Muscle layer of colon (tissue), 2 donors: ENCODE results near the gene KRTAP1-4.
"Not testable (repeated sequence)": the region's sequence is repeated elsewhere in the genome, so short reads cannot be mapped to it uniquely, and the experiment has no call there.

Experiments used
- H3K27ac ChIP-seq: one replicate; pipeline ENCODE4 v1.7.0; 2013; ENCODE audit warnings: low read depth, mild to moderate bottlenecking, low read length, moderate library complexity
- H3K27me3 ChIP-seq, 2 donors: one replicate each; pipeline ENCODE4 v1.7.0; 2013; ENCODE audit warnings: low read length in 2 of 2, mild to moderate bottlenecking in 2 of 2; ENCODE audit not compliant: insufficient read depth in 2 of 2, control insufficient read depth in 1 of 2
- H3K36me3 ChIP-seq: one replicate; pipeline ENCODE4 v1.7.0; 2013; ENCODE audit warnings: mild to moderate bottlenecking, low read length; ENCODE audit not compliant: insufficient read depth
- H3K4me1 ChIP-seq: one replicate; pipeline ENCODE4 v1.7.0; 2013; ENCODE audit warnings: mild to moderate bottlenecking, low read length; ENCODE audit not compliant: insufficient read depth
- H3K4me3 ChIP-seq, 2 donors: one replicate each; pipeline ENCODE4 v1.7.0; 2013; ENCODE audit warnings: low read length in 2 of 2, low read depth in 1 of 2, mild to moderate bottlenecking in 1 of 2, moderate library complexity in 1 of 2
- H3K9ac ChIP-seq: one replicate; pipeline ENCODE4 v1.7.0; 2013; ENCODE audit warnings: low read length
- H3K9me3 ChIP-seq: one replicate; pipeline ENCODE4 v1.7.0; 2013; ENCODE audit warnings: mild to moderate bottlenecking, low read length
- donor health status: abdominal sarcoma.
- donor health status: Adenocarcinoma of cecum.

Gene KRTAP1-4

DNA sequence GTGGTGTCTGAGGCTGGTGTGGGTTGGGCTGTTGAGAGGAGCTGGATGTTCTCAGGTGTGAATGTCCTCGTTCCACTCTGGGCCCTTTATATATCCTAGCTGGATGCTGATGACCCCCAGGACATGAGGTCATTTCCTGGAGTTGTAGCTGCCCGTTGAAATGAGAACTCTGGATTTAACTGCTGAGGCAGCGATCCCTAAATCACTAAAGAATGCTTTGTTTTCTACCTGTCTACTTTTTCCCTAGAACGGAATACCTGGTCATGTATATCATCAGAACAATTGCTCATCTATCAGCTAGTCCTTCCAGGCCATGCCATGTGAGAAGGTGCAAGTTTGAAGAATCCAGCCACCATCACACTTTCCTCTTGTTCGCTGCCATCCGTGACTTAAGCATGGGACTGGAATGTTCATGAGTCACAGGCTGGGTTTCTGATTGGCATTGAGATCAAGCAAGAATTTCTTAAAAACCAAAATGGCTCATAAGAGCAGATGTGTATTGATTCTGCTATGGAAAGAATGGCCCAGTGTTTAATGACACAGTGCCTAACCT lies 30.1 kb upstream of the KRTAP1-4 start, which contains the start of gene KRTAP2-3:
KRTAP2-3 (minus strand) TSS at position 63 of the 553 bp plus-strand sequence. CDS start 64 bp downstream, outside the sequence.
- Histone ChIP-seq H3K4me3 (no peak within 1 kb of the TSS), H3K4me1 (no peaks in the 10 kb centered on the region), H3K9ac (no peak within 1 kb of the TSS), H3K27ac (no peak within 1 kb of the TSS), H3K27me3 (no peaks in the 10 kb centered on the region), H3K9me3 (no peaks in the 10 kb centered on the region), H3K36me3 (no peaks in the 10 kb centered on the region)

DNA sequence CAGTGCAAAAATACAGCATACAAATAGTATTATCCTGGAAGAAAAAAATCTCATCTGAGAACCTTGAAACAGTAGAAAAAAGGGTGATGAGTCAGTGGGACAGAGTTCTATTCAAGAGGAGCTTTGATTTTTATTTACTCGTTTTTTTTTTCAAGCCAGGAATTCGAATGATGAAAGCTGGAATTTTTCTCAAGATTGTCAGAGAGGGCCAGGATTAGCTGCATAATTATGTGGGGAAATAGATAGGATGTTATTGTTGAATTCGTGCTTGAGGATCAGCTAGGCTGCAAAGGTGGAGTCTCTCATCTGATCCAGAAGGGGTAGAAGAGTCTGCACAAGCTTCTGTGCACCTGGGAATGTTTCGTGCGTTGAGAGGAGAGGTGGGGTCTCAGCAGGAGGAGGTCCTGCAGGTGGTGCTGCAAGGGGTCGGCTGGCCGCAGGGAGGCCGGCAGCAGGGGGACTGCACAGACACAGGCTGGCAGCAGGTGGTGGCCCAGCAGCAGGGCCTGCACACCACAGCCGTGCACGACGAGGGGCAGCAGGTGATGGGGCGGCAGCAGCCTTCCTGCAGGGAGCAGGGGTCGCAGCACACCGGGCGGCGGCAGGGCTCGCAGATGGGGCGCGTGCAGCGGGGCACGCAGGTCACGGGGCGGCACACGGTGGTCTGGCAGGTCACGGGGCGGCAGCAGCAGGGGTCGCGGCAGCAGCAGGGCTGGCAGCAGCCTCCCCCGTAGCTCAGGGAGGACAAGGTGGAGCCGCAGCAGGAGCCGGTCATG lies 29.5 kb upstream of the KRTAP1-4 start:
- not testable (repeated sequence) for H3K9me3 ChIP-seq, H3K27me3 ChIP-seq, H3K4me1 ChIP-seq

DNA sequence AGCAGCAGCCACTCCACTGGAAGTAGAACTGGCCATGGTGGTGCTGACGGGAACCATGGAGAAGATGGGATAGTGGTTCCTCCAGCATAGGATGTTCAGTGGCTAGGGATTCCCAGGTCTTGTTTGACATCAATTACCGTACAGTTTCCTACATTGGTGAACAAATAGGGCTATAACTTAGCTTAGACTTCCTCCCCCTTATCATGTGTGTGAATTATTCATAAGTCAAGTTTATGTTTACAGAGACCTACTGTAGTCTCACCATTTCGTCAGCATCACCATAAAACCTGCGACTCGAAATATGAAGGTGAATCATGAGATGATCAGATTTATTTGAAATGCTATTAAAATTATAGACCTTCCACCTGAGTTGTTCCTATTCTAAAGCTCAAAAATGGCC lies 28.7 kb upstream of the KRTAP1-4 start:
- Histone ChIP-seq H3K36me3 (no peaks in the 10 kb centered on the region), H3K4me1 (no peaks in the 10 kb centered on the region), H3K9me3 (no peaks in the 10 kb centered on the region), H3K9ac (no peak overlapping the region), H3K27me3 (no peaks in the 10 kb centered on the region), H3K27ac (no peak overlapping the region), H3K4me3 (no peak overlapping the region)

More for the DNA sequence above, 29.5 kb upstream of the KRTAP1-4 start:
- not testable (repeated sequence) for H3K27ac ChIP-seq, H3K9ac ChIP-seq, H3K36me3 ChIP-seq, H3K4me3 ChIP-seq

DNA sequence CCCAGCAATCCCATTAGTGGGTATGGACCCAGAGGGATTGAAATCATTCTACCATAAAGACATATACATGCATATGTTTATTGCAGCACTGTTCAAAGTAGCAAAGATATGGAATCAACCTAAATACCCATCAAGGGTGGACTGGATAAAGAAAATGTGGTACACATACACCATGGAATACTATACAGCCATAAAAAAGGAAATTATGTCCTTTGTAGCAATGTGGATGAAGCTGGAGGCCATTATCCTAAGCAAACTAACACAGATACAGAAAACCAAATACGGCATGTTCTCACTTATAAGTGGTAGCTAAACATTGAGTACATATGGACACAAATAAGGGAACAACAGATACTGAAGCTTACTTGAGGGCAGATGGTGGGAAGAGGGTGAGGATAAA lies 27.6 kb upstream of the KRTAP1-4 start:
- Histone ChIP-seq H3K4me1 (no peaks in the 10 kb centered on the region), H3K9ac (no peak overlapping the region), H3K4me3 (no peak overlapping the region), H3K9me3 (no peaks in the 10 kb centered on the region), H3K27me3 (no peaks in the 10 kb centered on the region), H3K27ac (no peak overlapping the region), H3K36me3 (no peaks in the 10 kb centered on the region)

DNA sequence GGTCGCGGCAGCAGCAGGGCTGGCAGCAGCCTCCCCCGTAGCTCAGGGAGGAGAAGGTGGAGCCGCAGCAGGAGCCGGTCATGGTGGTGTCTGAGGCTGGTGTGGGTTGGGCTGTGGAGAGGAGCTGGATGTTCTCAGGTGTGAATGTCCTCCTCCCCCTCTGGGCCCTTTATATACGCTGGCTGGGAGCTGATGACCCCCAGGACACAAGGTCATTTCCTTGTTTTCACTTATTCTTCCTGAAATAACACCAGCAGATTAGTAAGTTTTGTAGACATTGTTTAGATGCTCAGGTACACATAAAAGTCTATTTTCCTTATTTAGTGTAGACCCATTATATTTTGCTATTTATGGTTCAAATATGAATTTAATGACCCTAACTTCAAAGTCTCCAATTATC lies 25.1 kb upstream of the KRTAP1-4 start, which contains the start of gene KRTAP2-2:
KRTAP2-2 (minus strand) TSS at position 101 of the 400 bp plus-strand sequence; CDS start at position 82, 19 bp downstream.
- not testable (repeated sequence) for H3K4me1 ChIP-seq, H3K27ac ChIP-seq

DNA sequence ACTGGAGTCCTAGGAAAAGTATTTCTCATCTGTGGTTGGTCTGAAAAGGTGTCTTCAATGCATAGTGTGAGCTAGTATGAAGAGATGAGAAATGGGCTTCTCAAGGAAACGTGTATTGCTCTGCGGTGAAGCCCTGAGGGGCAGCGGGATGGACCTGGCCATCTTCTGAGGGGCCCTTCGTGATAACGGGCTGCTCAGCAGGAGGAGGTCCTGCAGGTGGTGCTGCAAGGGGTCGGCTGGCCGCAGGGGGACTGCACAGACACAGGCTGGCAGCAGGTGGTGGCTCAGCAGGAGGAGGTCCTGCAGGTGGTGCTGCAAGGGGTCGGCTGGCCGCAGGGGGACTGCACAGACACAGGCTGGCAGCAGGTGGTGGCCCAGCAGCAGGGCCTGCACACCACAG lies 24.6 kb upstream of the KRTAP1-4 start:
- H3K9me3 ChIP-seq, H3K4me1 ChIP-seq, H3K9ac ChIP-seq, H3K27ac ChIP-seq, H3K36me3 ChIP-seq, H3K4me3 ChIP-seq, H3K27me3 ChIP-seq: not testable (repeated sequence)

More for the DNA sequence above, 25.1 kb upstream of the KRTAP1-4 start, which contains the start of gene KRTAP2-2:
- H3K9me3 ChIP-seq, H3K36me3 ChIP-seq, H3K9ac ChIP-seq, H3K4me3 ChIP-seq, H3K27me3 ChIP-seq: not testable (repeated sequence)

DNA sequence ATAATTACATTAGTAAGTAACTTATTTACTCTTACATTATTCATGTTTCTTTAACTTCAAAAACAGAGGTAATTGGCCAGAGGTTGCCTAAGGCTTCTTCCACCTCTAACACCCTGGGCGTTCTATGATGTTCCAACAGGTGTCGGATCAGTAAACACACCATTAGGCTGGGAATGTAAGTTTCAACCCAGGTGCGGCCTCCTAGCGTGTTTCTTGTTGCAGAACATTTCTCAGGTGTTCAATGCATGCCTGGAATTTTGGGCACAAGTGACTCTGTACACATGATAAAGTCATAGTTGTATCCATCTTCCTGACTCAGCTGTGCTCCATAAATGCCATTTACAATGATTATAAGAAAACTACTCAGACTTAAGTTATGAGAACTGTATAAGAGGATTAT lies 24.0 kb upstream of the KRTAP1-4 start:
- H3K9me3 ChIP-seq, result no peaks in the 10 kb centered on the region
- no peaks in the 10 kb centered on the region for H3K4me1 ChIP-seq
- H3K27ac ChIP-seq, result no peak overlapping the region
- no peak overlapping the region for H3K9ac ChIP-seq
- H3K36me3 ChIP-seq, result no peaks in the 10 kb centered on the region
- H3K4me3 ChIP-seq, result no peak overlapping the region
- no peaks in the 10 kb centered on the region for H3K27me3 ChIP-seq

DNA sequence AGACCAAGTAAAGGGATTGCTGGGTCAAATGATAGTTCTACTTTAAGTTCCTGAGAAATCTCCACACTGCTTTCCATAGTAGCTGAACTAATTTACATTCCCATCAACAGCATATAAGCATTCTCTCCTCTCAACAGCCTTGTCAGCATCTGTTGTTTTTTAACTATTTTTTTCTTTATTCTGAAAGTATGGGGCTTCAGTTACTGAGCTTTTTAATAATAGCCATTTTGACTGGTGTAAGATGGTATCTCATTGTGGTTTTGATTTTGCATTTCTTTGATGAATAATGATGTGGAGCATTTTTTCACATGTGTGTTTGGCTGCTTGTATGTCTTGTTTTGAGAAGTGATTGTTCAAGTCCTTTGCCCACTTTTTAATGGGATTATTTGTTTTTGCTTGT lies 22.6 kb upstream of the KRTAP1-4 start:
- Histone ChIP-seq H3K27ac (no peak overlapping the region), H3K4me1 (no peaks in the 10 kb centered on the region), H3K4me3 (no peak overlapping the region), H3K27me3 (no peaks in the 10 kb centered on the region), H3K9me3 (no peaks in the 10 kb centered on the region), H3K9ac (no peak overlapping the region), H3K36me3 (no peaks in the 10 kb centered on the region)

DNA sequence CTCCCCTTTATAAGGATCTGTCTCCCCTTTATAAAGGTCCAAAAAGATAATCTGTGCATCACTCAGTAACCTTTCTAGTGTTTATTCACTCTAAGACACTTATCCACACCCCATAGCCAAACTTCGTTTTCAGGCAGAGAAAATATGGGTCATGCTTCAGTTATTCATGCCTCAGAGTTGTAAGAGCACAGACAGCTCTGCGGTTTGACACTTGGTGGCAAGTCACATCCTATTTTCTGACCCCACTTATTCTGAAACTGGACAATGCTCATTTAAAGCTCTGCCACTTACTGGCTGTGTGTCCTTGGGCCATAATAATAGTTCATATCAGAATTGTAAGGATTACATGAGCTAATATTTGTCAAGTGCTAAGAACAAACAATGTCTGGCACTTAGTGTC lies 19.1 kb upstream of the KRTAP1-4 start:
- H3K9ac ChIP-seq, result no peak overlapping the region

DNA sequence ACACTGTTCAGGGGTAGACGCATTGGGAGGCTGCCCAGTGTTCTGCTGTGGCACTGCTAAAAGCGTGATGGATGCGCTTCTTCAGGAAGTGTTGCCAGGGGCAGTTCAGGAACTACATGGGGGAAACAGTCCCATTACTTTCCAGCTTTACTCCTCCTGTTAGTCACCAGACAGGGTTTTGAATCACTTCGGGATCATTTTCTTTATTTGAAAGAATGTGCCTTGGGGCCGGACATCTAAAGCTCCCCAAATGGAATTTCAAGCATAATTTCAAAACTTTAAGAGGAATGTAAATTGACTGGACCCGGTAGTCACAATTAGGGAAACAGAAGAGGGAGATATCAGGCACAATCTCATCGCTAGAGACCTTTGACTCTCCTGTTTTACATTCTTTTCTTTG lies 18.4 kb upstream of the KRTAP1-4 start:
- Histone ChIP-seq H3K36me3 (no peaks in the 10 kb centered on the region), H3K9me3 (no peaks in the 10 kb centered on the region), H3K4me3 (no peak overlapping the region), H3K27ac (no peak overlapping the region), H3K27me3 (no peaks in the 10 kb centered on the region), H3K4me1 (no peaks in the 10 kb centered on the region), H3K9ac (no peak overlapping the region)

More for the DNA sequence above, 19.1 kb upstream of the KRTAP1-4 start:
- no peaks in the 10 kb centered on the region for H3K36me3 ChIP-seq
- no peak overlapping the region for H3K27ac ChIP-seq
- no peaks in the 10 kb centered on the region for H3K27me3 ChIP-seq
- H3K4me3 ChIP-seq, result no peak overlapping the region
- no peaks in the 10 kb centered on the region for H3K9me3 ChIP-seq
- H3K4me1 ChIP-seq, result no peaks in the 10 kb centered on the region

DNA sequence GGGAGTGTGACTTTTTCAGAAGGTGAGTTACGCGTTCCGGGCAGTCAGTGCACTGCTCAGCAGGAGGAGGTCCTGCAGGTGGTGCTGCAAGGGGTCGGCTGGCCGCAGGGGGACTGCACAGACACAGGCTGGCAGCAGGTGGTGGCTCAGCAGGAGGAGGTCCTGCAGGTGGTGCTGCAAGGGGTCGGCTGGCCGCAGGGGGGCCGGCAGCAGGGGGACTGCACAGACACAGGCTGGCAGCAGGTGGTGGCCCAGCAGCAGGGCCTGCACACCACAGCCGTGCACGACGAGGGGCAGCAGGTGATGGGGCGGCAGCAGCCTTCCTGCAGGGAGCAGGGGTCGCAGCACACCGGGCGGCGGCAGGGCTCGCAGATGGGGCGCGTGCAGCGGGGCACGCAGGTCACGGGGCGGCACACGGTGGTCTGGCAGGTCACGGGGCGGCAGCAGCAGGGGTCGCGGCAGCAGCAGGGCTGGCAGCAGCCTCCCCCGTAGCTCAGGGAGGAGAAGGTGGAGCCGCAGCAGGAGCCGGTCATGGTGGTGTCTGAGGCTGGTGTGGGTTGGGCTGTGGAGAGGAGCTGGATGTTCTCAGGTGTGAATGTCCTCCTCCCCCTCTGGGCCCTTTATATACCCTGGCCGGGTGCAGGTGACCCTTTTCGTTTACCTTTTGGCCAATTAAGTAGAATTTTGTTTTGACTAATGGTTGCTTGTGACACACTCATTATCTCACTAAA lies 16.9 kb upstream of the KRTAP1-4 start, which contains the start of gene KRTAP2-1:
KRTAP2-1 (minus strand) TSS at position 582 of the 731 bp plus-strand sequence; CDS start at position 533, 49 bp downstream.
- not testable (repeated sequence) for H3K9me3 ChIP-seq, H3K27ac ChIP-seq, H3K36me3 ChIP-seq, H3K4me1 ChIP-seq, H3K4me3 ChIP-seq, H3K9ac ChIP-seq, H3K27me3 ChIP-seq
